8988T (cell line): ENCODE measurements around the gene CLK4.

Experiments
- DNase-seq: peaks from one replicate; pipeline ENCODE4 v3.0.0; 2011

Gene CLK4

DNA sequence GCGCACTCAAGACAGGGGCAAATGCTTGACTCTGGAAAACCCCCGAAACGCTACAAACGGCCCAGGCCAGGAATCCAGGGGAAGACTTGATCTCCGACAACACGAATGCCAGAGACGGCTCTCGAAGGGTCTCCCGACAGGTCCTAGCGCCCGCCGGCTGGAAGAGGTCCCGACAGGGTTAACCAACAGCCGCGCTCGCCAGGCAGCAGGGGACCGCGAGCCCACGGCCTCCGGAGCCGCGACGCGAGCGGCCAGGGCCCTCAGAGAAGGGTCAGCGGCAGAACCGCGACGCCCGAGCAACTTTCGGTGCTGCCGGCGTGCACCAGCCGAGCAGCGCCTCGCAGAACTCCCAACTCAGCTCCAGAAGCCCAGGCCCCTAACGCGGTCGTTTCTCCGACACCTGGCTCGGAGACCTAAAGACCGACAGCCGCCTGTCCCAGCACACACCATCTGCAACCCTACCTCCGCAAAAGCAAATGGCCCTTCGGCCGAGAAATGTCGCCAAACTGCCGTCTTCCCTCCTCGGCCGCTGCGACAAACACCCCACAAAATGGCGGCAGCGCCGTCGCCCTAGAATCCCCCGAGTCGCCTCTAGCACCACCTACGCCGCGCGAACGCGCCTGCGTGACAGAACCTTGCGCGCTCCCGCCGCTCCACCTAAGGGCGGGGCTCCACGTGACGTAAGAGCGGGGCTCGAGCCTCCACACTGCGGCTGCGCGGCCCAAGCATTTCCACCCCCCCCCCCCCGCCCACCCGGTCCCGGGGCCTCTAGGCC lies at the start of gene CLK4:
TSS of gene CLK4 (minus strand) at position 567 of the 775 bp plus-strand sequence. CDS start 3,634 bp downstream, outside the sequence.
- DNase-seq: peak; percentile 89

DNA sequence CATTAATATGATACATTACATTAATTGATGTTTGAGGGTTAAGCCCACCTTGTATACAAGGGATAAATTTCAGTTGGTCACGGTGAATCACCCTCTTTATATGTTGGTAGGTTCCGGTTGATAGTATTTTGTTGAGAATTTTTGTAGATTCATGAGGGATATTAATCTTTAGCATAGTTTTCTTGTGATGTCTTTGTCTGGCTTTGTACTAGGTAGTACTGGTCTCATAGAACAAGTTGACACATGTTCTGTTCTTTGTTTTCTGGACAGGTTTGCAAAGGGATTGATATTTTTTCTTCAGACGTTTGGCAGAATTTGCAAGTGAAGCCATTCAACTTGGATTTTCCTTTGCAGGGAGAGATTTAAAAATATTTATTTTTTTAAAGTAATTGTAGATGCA lies 49.1 kb upstream of the CLK4 start:
- no peak for DNase-seq

DNA sequence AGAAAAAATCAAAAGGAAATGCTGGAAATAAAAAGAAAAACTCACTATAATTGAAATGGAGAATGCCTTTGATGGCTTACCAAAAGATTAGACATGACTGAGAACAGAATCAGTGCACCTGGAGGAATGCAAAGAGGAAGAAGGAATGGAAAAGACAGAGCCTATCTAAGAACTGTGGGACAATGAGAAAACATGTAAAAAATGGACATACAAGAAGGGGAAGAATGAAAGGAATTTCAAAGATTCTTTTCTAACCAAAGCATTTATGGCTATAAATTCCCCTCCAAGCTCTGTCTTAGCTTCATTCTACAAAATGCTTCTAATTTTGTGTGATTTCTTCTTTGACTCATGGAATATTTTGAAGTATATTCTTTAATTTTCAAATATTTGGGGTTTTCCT lies 47.5 kb upstream of the CLK4 start:
- no peak for DNase-seq

DNA sequence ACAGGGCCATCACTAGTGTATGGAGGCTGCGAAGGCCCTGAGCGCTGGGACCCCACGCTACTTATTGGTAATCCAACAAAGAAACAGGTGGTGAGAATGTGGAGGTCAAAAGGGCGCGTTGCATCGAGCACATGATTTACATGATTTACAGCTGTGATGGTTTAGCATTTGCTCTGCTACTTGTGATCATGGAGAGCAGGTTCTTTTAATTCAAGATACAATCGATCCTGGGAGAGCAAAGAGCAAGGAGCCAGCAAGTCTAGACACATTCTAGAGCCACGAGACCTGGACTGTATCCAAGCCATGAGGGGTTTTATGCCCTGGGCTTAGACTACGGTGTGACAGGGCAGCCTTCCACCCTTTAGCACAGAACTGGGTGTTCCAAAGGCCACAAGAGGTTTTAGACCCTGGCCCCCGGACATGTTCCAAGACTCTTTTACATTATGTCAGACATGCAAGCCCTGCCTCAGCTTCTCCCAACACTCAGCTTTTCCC lies 47.0 kb upstream of the CLK4 start:
- DNase-seq: no peak

- DNase-seq: no peak
Observed at GRCh38 chr5:178672630-178673029, 45.8 kb upstream of the CLK4 start.

GRCh38 chr5:178671602-178672144 lies 44.8 kb upstream of the CLK4 start:
- no peak for DNase-seq

DNA sequence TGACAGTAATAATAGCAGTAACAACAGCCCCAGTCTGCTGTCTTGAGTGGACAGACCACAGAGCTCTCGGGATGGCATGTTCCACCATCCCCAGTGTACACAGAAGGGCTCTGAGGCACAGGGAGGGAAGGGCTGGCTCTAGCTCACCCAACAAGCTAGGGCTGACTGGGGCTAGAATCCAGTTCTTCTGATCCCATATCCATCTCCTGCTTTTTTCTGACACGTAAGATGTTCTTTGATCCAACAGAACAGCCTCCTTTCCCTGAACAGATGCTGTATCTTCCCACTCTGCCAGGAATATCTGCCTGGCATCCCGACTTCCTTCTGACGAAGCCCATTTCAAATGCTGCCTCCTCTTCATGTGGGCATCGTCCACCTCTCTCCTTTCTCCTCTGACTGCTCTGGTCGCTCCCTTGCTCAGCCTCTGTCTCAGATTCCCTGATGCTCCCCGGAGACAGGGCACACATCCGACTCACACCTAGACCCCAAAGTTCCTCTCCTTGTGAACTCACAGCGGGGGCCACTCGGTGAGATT lies 43.6 kb upstream of the CLK4 start:
- DNase-seq: no peak

GRCh38 chr5:178668579-178668978 lies 41.7 kb upstream of the CLK4 start:
- DNase-seq: no peak

GRCh38 chr5:178667688-178668087 lies 40.8 kb upstream of the CLK4 start:
- no peak for DNase-seq

- no peak for DNase-seq
Observed at GRCh38 chr5:178667101-178667500, 40.3 kb upstream of the CLK4 start.

- no peak for DNase-seq
Observed at GRCh38 chr5:178664141-178664540, 37.3 kb upstream of the CLK4 start.

DNA sequence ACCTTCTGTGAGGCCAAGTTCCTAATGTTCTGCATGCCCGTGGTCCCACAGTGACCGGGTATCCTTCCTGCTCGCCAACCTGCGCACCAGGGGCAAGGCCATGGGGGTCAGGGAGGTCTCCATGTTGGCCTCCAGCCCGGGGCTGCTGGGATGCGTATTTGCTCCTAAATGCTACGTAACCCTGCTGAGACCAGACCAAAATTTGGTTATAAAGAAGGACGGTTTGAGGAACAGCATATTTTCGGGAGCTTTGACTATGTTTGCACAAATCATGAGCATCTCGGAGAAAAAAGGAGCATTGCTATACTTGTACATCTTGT lies 35.7 kb upstream of the CLK4 start:
- DNase-seq: no peak

- no peak for DNase-seq
Observed at GRCh38 chr5:178661836-178662540, 35.1 kb upstream of the CLK4 start.

- DNase-seq: no peak
Observed at GRCh38 chr5:178651046-178651810, 24.4 kb upstream of the CLK4 start.

- no peak for DNase-seq
Observed at GRCh38 chr5:178650214-178650613, 23.4 kb upstream of the CLK4 start.

- DNase-seq: no peak
Observed at GRCh38 chr5:178649580-178649979, 22.7 kb upstream of the CLK4 start.

DNA sequence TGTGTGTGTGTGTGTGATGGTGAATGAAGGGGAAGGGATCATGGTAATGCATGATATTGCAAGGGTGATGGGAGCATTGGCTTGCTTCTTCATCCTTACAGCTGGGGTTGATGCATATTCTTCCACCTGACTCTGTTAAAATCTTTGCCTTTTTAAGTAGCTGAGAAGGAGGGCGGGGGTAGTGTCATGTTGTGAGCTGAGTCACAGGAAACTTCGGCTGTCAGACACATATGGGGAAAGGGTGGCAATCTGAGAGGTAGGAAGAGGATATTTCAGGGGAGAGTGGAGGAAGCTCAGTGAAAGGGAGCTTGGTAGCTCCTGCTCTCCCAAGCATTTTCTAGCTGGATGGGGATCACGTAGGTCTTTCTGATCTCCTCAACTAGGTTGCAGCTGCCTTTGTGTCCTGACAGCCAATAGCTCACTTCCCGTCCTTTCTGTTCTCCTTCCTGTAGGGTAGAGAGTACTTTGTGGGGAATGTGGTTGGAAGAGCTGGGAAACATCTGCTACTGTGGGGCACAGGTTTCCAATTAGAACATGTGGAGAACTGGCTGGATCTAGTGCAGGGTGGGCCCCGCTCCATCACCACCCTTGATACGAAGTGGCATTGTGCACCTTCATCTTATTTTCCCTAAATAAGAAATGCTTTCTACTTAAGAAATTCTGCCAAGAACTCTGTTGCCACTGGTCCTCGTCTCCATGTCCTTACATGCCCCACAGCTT lies 18.1 kb upstream of the CLK4 start:
- DNase-seq: no peak

- no peak for DNase-seq
Observed at GRCh38 chr5:178642351-178642909, 15.6 kb upstream of the CLK4 start.

GRCh38 chr5:178641711-178642110 lies 14.9 kb upstream of the CLK4 start:
- DNase-seq: no peak

DNA sequence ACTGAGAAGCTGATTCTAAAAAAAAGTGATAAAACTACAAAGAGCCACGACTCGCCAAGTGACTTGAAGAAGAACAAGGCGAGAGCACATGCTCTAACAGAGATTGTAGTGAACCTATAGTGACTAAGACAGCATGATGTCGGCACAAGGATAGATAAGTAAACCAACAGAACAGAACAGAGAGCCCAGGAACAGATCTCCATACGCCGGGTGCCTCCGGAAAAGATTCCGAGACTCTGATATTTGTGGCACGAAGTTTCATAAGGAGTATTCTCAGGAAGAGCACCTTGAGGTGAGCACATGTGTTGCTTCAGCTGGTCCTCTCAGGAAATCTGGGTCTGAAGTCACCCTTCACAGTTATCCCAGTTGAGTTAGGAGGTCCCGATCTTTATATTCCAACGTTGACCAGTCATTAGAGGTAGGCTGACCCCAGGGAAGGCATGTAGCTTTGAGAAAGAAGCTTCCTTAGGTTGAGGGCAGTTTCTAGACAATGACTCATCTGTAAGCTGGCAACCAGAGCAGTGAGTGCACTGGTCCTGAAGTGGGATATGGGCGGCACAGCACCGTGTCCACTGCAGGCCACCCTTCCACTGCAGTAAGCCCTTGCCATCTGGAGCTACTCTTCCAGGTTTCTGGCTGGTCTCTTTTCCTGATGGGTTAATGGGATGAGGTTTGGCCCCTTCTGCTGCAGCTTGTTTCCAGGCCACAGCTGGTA lies 13.6 kb upstream of the CLK4 start:
- DNase-seq: no peak

DNA sequence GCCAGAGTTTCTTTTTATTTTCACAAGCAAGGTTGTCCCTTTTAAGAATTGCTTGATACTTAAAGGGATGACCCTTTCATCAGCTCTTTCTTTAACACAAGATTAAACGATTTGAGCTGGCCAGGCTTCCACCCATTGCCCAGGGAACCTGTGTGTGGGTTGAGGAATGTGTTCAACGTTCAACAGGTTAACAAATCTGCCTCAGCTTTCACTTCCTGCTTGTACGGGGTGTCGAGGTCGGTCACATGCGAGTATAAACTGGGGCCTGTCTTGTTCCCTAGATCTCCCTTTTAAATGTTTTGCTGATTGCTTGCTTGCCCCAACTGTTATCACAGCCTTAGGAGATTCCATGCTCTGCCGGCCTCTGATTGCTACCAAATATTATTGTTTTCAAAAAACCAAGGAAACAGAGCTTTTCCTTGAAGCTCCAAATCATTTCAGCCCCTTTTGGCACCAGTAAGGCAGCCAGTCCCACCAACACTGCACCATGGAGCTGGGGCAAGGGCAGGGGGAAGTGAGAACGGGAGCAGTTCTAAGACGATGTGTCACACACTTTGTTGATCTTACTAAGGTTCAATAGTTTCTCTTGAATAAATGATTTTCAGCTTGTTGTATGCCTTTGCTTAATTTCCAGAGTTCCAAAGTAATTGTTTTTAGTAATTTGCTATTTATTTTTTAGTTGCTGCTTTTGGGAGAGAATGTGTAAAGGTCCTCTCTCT lies 10.7 kb upstream of the CLK4 start:
- DNase-seq: no peak
